NT2/D1 (cell line): ENCODE data around the gene TUBB1.

Experiments used
- DNase-seq: peaks from one replicate; pipeline ENCODE4 v3.0.0-alpha.2; 2011; ENCODE audit warnings: low read depth, low spot score
- H3K27me3 ChIP-seq: 2 replicates; pipeline ENCODE4 v1.6.0; 2011; ENCODE audit warnings: mild to moderate bottlenecking; ENCODE audit not compliant: insufficient read length, insufficient read depth
- H3K36me3 ChIP-seq: 2 replicates; pipeline ENCODE4 v1.6.1; 2011; ENCODE audit warnings: mild to moderate bottlenecking, low read length, mixed read lengths; ENCODE audit not compliant: insufficient read depth, insufficient read length
- H3K4me1 ChIP-seq: 2 replicates; pipeline ENCODE4 v1.5.1; 2011; ENCODE audit not compliant: insufficient read depth, insufficient read length
- H3K4me3 ChIP-seq: 2 replicates; pipeline ENCODE4 v1.5.1; 2011; ENCODE audit warnings: low read depth; ENCODE audit not compliant: insufficient read length
- H3K9ac ChIP-seq: 2 replicates; pipeline ENCODE4 v1.6.0; 2011; ENCODE audit warnings: low read depth; ENCODE audit not compliant: insufficient read length
- H3K9me3 ChIP-seq: 2 replicates; pipeline ENCODE4 v1.5.1; 2011; ENCODE audit warnings: mild to moderate bottlenecking, low read length; ENCODE audit not compliant: insufficient read depth
- SUZ12 ChIP-seq: IDR thresholded peaks from 2 replicates; pipeline ENCODE4 v1.6.1; 2011; ENCODE audit not compliant: insufficient read length, insufficient read depth; ENCODE audit errors: extremely low read depth
- YY1 ChIP-seq: IDR thresholded peaks from 2 replicates; pipeline ENCODE4 v1.6.1; 2011; ENCODE audit not compliant: insufficient read length, insufficient read depth
- ZNF274 ChIP-seq: IDR thresholded peaks from 2 replicates; pipeline ENCODE4 v1.6.1; 2011; ENCODE audit warnings: mild to moderate bottlenecking, low read depth, low read length

TUBB1 gene

GRCh38 chr20:59004763-59005522 lies 14.3 kb upstream of the TUBB1 start:
- TF ChIP-seq YY1 (no peak), SUZ12 (no peak), ZNF274 (no peak)
- peaks cover 30% of the 10 kb centered on the region for H3K27me3 ChIP-seq
- no peak for DNase-seq
- H3K9me3 ChIP-seq, result no peaks in the 10 kb centered on the region
- H3K4me3 ChIP-seq, result no peak overlapping the region
- peaks cover 34% of the 10 kb centered on the region for H3K36me3 ChIP-seq
- H3K4me1 ChIP-seq, result peaks cover 11% of the 10 kb centered on the region
- no peak overlapping the region for H3K9ac ChIP-seq

GRCh38 chr20:59005523-59006166 lies 13.6 kb upstream of the TUBB1 start:
- Histone ChIP-seq H3K27me3 (peaks cover 35% of the 10 kb centered on the region), H3K9me3 (no peaks in the 10 kb centered on the region), H3K36me3 (peaks cover 29% of the 10 kb centered on the region), H3K4me3 (peak overlapping the region; percentile 6), H3K4me1 (peaks cover 16% of the 10 kb centered on the region), H3K9ac (no peak overlapping the region)
- no peak for DNase-seq
- TF ChIP-seq YY1, result no peak
- TF ChIP-seq SUZ12, result no peak
- no peak for TF ChIP-seq ZNF274

DNA sequence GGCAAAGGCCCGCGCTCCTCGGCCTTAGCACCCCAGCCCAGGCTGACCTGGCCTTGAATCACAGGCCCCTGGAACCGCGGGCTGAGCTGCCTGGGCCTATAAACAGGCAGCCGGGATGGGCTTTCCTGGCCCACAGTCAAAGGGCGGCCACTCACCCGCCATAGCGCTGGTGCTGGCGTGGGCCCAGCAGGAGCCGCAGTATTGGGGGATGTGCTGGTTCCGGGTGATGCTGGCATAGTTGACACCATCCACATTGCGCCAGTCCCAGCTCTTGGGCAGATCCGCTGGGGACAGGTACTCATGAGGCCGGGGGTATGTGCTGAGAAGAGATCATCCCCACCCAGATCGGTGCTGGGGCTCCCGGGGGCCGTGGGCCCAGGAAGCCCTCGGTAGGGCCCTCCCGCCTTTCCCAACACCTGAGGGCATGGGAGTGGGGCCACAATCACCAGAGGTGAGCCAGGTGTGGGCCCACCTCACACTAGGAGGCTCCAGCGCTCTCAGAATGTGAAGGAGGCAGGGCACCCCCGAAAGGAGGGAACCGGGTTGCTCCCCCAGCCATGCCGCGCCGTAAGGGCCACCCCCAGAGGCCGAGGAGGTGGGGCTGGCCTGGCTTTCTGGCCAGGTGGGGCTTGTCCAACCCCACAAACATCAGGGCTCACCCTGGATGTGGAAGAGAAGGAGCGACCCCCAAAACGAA lies 12.9 kb upstream of the TUBB1 start:
- Histone ChIP-seq H3K9me3 (no peaks in the 10 kb centered on the region), H3K36me3 (peaks cover 23% of the 10 kb centered on the region), H3K9ac (peak overlapping the region; percentile 84), H3K27me3 (peaks cover 35% of the 10 kb centered on the region), H3K4me3 (peak overlapping the region; percentile 69), H3K4me1 (peaks cover 18% of the 10 kb centered on the region)
- TF ChIP-seq SUZ12 (no peak), ZNF274 (no peak), YY1 (no peak)
- no peak for DNase-seq

GRCh38 chr20:59006864-59007664 lies 12.2 kb upstream of the TUBB1 start, which contains the start of gene CTSZ:
Gene CTSZ, minus strand, starts transcription at chr20:59007254. Its CDS starts 126 bp downstream, at chr20:59007128.
- H3K9me3 ChIP-seq, result no peaks in the 10 kb centered on the region
- peaks cover 19% of the 10 kb centered on the region for H3K4me1 ChIP-seq
- TF ChIP-seq YY1 (no peak), SUZ12 (no peak), ZNF274 (no peak)
- peaks cover 16% of the 10 kb centered on the region for H3K36me3 ChIP-seq
- H3K27me3 ChIP-seq, result peaks cover 35% of the 10 kb centered on the region
- peak within 1 kb of the TSS; percentile 84 for H3K9ac ChIP-seq
- DNase-seq, result peak; percentile 6
- peak within 1 kb of the TSS; percentile 69 for H3K4me3 ChIP-seq

DNA sequence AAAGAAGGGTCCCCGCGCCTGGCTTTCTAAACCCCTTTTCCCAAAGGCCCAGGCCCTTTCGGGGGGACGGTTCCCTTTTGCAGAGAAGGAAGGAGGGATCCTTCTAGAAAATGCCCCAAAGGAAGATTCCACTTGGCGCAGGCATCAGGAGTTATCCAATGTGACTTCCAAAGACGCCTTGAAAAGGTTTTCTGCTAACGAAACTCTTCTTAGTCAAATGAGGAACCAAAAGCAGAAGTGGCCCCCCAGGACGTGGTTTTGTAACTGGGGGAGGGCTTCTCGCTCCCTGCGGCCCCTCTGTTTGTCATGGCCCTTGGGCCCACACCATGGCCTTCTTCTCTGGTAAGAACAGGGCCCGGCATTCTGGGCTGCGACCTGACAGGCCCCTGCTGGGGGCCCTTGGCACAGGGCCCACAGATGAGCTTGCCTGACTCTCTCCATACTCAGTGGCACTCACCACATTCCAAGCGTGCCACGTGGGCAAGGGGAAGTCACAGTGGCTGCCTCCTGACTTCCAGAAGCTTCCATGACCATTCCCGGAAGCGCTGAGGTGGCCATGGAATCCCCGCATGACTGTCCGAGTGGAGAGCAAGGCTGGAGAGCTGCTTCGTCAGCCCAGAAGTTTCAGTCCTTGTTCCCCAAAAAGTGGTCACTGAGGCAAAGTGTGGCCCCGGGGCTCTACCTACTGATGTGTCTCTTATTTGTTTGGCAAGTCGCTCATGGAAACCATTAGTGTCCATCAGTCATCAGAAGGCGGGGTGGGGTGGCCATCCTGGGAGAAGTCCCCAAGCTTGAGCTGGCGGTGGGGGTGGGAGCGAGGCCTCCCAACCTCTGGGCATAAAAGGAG lies 11.3 kb upstream of the TUBB1 start:
- Histone ChIP-seq H3K36me3 (peaks cover 16% of the 10 kb centered on the region), H3K9me3 (no peaks in the 10 kb centered on the region), H3K4me1 (peaks cover 19% of the 10 kb centered on the region), H3K9ac (peak overlapping the region; percentile 51), H3K27me3 (peaks cover 35% of the 10 kb centered on the region), H3K4me3 (no peak overlapping the region)
- TF ChIP-seq ZNF274 (no peak), SUZ12 (no peak), YY1 (no peak)
- no peak for DNase-seq

- H3K9ac ChIP-seq, result no peak overlapping the region
Measured at GRCh38 chr20:59008715-59009336, 10.4 kb upstream of the TUBB1 start.

More at GRCh38 chr20:59008715-59009336, 10.4 kb upstream of the TUBB1 start:
- Histone ChIP-seq H3K9me3 (no peaks in the 10 kb centered on the region), H3K4me3 (no peak overlapping the region), H3K4me1 (peaks cover 19% of the 10 kb centered on the region), H3K36me3 (peaks cover 11% of the 10 kb centered on the region), H3K27me3 (peaks cover 40% of the 10 kb centered on the region)
- DNase-seq, result no peak
- TF ChIP-seq ZNF274 (no peak), SUZ12 (no peak), YY1 (no peak)
